ENCODE results near the gene ATP10A. TPM values are rescaled to one million over a fixed set of nuclear protein-coding genes. Genes with fewer than 3 reads are reported as not detected.

ATP10A gene
- total RNA-seq, 1 experiment from 2014 or later: 3.9 TPM

GRCh38 chr15:25766417-25766816 is 96.7 kb downstream of the ATP10A start:
- Histone ChIP-seq H3K27ac (ENCODE audit: insufficient read length, low read depth, low read length) (no peak overlapping the region), H3K27me3 (ENCODE audit: insufficient read depth, low read length) (no peaks in the 10 kb centered on the region), H3K4ac (ENCODE audit: low read depth, low read length) (no peak overlapping the region), H3K9ac (ENCODE audit: extremely low read depth, insufficient read length, low read length) (no peak overlapping the region), H4K20me1 (ENCODE audit: control insufficient read depth, insufficient read depth, insufficient read length) (no peaks in the 10 kb centered on the region), H3K23ac (ENCODE audit: insufficient read length, low read depth, low read length) (no peak overlapping the region), H3K18ac (ENCODE audit: insufficient read length, low read depth, low read length) (no peak overlapping the region), H3T11ph (ENCODE audit: low read length) (no peak overlapping the region), H4K5ac (ENCODE audit: insufficient read length, low read depth, low read length) (no peak overlapping the region), H2BK12ac (ENCODE audit: insufficient read length, low read depth, low read length) (no peak overlapping the region), H3K79me2 (ENCODE audit: insufficient read depth, low read length) (no peaks in the 10 kb centered on the region), H2BK15ac (ENCODE audit: low read depth, low read length) (no peak overlapping the region), H2AK5ac (ENCODE audit: insufficient read length, low read length) (no peak overlapping the region), H4K91ac (ENCODE audit: insufficient read length, low read depth, low read length) (no peak overlapping the region), H3K23me2 (ENCODE audit: insufficient read length, low read depth, low read length, poor library complexity, severe bottlenecking) (no peaks in the 10 kb centered on the region), H3K79me1 (ENCODE audit: insufficient read depth, low read depth, low read length, poor library complexity, severe bottlenecking) (no peaks in the 10 kb centered on the region), H3K9me3 (ENCODE audit: control insufficient read depth, low read depth, low read length) (no peaks in the 10 kb centered on the region), H3K56ac (ENCODE audit: insufficient read length, low read depth, low read length) (no peak overlapping the region), H4K8ac (replicated peaks; ENCODE audit: insufficient read length, low read depth, low read length) (no peak overlapping the region), H2AFZ (ENCODE audit: low read length) (no peak overlapping the region), H3K14ac (ENCODE audit: insufficient read depth, low read length) (no peak overlapping the region), H3K4me1 (ENCODE audit: insufficient read depth, low read length) (no peaks in the 10 kb centered on the region), H2BK120ac (ENCODE audit: low read depth, low read length, poor library complexity, severe bottlenecking) (no peak overlapping the region), H3K4me2 (ENCODE audit: insufficient read depth, insufficient read length, low read length) (no peak overlapping the region), H2BK20ac (ENCODE audit: low read depth, low read length, poor library complexity, severe bottlenecking) (no peak overlapping the region), H2BK5ac (ENCODE audit: insufficient read length, low read length) (no peak overlapping the region)
- H3K36me3 Mint-ChIP-seq (ENCODE audit: insufficient read depth in 1 of 3, low read depth in 3 of 3): peaks cover 0 to 17% (median 11%) of the 10 kb centered on the region in 3 experiments; a peak in 5 of 7 replicates
- no peak for TF ChIP-seq CTCF (conservative IDR thresholded peaks at IDR 0.05)
- H3K27me3 Mint-ChIP-seq (ENCODE audit: low read depth): no peaks in the 10 kb centered on the region; the same call in none of the 2 replicates
- no peak for DNase-seq
- H3K4me1 Mint-ChIP-seq: peaks cover 7 to 11% of the 10 kb centered on the region in 2 experiments
- peaks cover 0 to 11% of the 10 kb centered on the region in 2 experiments; a peak in 2 of 5 replicates for H3K9me3 Mint-ChIP-seq
- H3K4me3 Mint-ChIP-seq: no peak overlapping the region
- no CpG with 5 or more reads among the region's 7 CpGs for WGBS (ENCODE audit: extremely low coverage, insufficient read length, low lambda C conversion rate)
- H3K27ac Mint-ChIP-seq: peak overlapping the region in 2 of 3 experiments; percentile 35 to 89; a peak in 2 of 7 replicates
